ENCODE results near the gene NET1. TPM values are rescaled to one million over a fixed set of nuclear protein-coding genes. Genes with fewer than 3 reads are reported as not detected.
"Not testable (repeated sequence)": the region's sequence is repeated elsewhere in the genome, so short reads cannot be mapped to it uniquely, and the experiment has no call there.

Gene NET1
- total and polyA plus RNA-seq, 2 donors = 54.0 to 108 TPM

DNA sequence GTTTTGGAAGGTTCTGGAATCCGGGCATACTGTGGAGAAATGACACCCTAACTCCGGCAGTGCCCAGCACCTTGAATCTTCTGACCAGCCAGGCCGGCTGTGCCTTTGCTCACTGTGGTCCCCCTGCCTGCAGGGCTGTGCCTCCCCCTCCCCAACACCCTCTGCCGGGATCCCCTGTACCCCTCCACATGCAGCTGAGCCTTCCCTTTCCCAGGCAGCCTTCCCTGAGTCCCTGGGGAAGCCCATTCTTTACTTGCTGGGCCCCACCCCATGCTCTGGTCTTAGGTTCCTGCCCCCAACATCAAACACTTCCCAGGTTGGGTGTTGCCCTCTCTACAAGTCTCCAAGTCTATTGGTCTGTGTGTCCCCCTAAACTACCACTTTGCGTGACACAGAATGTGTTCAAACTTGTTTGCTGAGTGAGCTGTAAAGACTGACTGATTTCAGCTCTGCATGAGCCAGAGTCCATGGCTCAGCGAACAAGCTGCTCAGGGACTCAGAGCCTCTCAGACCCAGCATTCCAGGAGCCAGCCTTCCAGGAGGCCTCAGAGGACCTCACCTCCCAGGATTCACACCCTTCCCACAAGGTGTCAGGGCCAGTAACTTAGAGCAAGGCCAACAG, 55.4 kb downstream of the NET1 start:
- WGBS = 89% methylated on average over 6 of the region's 6 CpGs
- Histone ChIP-seq H3K4me1 (ENCODE audit: insufficient read depth) (no peaks in the 10 kb centered on the region), H3K4me3 (ENCODE audit: low read depth, low read length) (no peak overlapping the region), H3K36me3 (ENCODE audit: insufficient read depth) (no peaks in the 10 kb centered on the region), H3K27ac (ENCODE audit: low read depth) (peak overlapping the region; percentile 57)
- DNase-seq (ENCODE audit: extremely low spot score) = no peak

GRCh38 chr10:5468262-5469106, 56.1 kb downstream of the NET1 start:
- Histone ChIP-seq H3K27ac (ENCODE audit: low read depth) (no peak overlapping the region), H3K36me3 (ENCODE audit: insufficient read depth) (no peaks in the 10 kb centered on the region), H3K4me3 (ENCODE audit: low read depth, low read length) (no peak overlapping the region), H3K4me1 (ENCODE audit: insufficient read depth) (no peaks in the 10 kb centered on the region)
- no peak for DNase-seq (ENCODE audit: extremely low spot score)
- 91% methylated on average over 8 of the region's 8 CpGs for WGBS

- H3K36me3 ChIP-seq (ENCODE audit: insufficient read depth) = no peaks in the 10 kb centered on the region
- DNase-seq (ENCODE audit: extremely low spot score) = no peak
- H3K4me3 ChIP-seq (ENCODE audit: low read depth, low read length) = no peak overlapping the region
- H3K27ac ChIP-seq (ENCODE audit: low read depth) = no peak overlapping the region
- no peaks in the 10 kb centered on the region for H3K4me1 ChIP-seq (ENCODE audit: insufficient read depth)
- 89% methylated on average over 15 of the region's 15 CpGs for WGBS
These were observed 57.1 kb downstream of the NET1 start for GRCh38 chr10:5469353-5470061.

DNA sequence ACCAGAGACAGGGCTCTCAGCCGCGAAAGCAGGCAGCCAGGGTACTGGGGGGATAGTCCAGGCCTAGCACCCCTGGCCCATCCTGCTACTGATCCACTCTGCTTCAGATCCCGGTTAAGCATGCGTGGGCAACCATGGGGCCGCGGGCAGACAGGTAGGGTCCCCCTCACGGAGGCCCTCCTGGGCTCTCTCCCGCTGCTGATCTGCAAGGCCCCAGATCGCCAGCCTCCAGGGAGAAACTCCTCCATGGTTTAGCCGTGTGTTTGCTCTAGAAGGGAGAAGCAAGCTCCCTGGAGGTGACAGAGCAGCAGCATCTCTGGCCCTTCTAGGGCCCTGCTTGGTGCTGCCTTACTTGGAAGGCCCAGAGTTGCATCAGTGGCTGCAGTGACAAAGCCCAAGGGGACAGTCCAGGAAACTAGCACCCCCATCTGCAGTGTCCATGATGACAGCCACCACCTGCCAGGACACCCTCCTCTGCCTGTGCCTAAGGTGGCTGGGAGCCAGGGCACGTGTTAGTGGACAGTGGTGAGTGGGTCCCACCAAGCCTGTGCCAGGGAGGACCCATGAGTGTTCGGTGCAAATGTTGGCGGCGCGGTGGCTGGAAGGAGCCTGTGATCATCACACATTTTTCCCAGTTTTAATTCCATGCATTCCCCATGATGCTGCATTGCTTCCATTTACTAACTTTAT, 57.9 kb downstream of the NET1 start:
- no peak for DNase-seq (ENCODE audit: extremely low spot score)
- Histone ChIP-seq H3K27ac (ENCODE audit: low read depth) (no peak overlapping the region), H3K4me3 (ENCODE audit: low read depth, low read length) (no peak overlapping the region), H3K4me1 (ENCODE audit: insufficient read depth) (no peaks in the 10 kb centered on the region), H3K36me3 (ENCODE audit: insufficient read depth) (no peaks in the 10 kb centered on the region)
- WGBS = 98% methylated on average over 15 of the region's 15 CpGs

- whole genome bisulfite sequencing = 69% methylated on average over 4 of the region's 4 CpGs
- H3K27ac ChIP-seq (ENCODE audit: low read depth); H3K4me3 ChIP-seq (ENCODE audit: low read depth, low read length); H3K36me3 ChIP-seq (ENCODE audit: insufficient read depth); H3K4me1 ChIP-seq (ENCODE audit: insufficient read depth); DNase-seq (ENCODE audit: extremely low spot score): not testable (repeated sequence)
These were observed 62.3 kb downstream of the NET1 start for GRCh38 chr10:5474642-5475041.

DNA sequence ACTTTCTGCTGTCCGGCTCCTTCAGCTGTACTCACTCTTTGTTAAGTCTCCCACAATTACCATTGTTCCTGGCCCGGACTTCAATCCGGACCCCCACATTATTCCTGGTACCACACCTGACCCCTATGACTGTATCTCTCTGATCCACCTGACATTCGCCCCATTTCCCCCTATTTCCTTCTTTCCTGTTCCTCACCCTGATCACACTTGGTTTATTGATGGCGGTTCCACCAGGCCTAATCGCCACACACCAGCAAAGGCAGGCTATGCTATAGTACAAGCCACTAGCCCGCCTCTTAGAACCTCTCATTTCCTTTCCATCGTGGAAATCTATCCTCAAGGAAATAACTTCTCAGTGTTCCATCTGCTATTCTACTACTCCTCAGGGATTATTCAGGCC, 62.7 kb downstream of the NET1 start:
- DNase-seq (ENCODE audit: extremely low spot score); H3K4me3 ChIP-seq (ENCODE audit: low read depth, low read length); H3K4me1 ChIP-seq (ENCODE audit: insufficient read depth); H3K27ac ChIP-seq (ENCODE audit: low read depth); H3K36me3 ChIP-seq (ENCODE audit: insufficient read depth): not testable (repeated sequence)
- 96% methylated on average over 7 of the region's 8 CpGs for WGBS

- H3K36me3 ChIP-seq (ENCODE audit: insufficient read depth); DNase-seq (ENCODE audit: extremely low spot score); H3K4me1 ChIP-seq (ENCODE audit: insufficient read depth): not testable (repeated sequence)
These were observed 63.8 kb downstream of the NET1 start for GRCh38 chr10:5475974-5476807.

GRCh38 chr10:5476918-5477525, 64.7 kb downstream of the NET1 start:
- H3K27ac ChIP-seq (ENCODE audit: low read depth) = no peak overlapping the region
- no peaks in the 10 kb centered on the region for H3K36me3 ChIP-seq (ENCODE audit: insufficient read depth)
- no peaks in the 10 kb centered on the region for H3K4me1 ChIP-seq (ENCODE audit: insufficient read depth)
- H3K4me3 ChIP-seq (ENCODE audit: low read depth, low read length) = no peak overlapping the region
- 50% methylated on average over 13 of the region's 13 CpGs for WGBS
- no peak for DNase-seq (ENCODE audit: extremely low spot score)

More at GRCh38 chr10:5475974-5476807, 63.8 kb downstream of the NET1 start:
- not testable (repeated sequence) for H3K27ac ChIP-seq (ENCODE audit: low read depth); H3K4me3 ChIP-seq (ENCODE audit: low read depth, low read length)
- 91% methylated on average over 11 of the region's 12 CpGs for WGBS

DNA sequence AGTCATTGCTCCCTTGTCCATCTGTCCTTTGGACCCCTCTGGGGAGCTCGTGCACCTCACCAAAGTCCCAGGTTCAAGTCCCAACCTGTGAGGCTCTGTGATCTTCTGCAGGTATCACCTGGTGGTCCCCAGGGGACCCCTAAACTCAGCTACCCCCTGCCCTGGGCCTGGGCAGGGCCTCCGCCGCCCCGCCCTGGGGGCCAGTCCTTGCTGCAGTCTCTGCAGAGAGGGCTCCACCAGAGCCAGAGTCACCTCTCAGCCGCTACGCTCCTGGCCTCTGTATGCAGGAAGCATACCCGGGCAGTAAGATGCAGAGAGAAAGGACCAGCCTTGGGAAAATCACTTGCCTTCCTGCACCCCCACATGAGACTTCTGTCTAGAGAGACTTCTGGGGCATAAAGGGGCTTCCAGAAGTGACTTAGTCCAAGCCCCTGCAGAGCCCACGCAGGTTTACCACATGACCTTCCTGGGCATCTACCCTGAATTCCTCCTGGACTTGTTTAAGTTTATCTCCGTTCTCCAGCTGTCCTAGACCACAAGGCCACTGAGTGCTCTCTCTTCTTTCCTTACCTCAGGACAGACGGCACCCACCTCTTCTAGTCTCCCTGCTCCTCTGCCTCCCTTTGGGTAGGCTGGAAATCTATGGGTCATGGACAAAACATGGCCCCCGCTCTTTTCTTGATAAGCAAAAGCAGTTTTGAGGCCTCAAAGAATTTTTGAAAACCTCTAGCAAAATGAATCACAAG, 65.8 kb downstream of the NET1 start:
- H3K4me1 ChIP-seq (ENCODE audit: insufficient read depth) = no peaks in the 10 kb centered on the region
- no peak for DNase-seq (ENCODE audit: extremely low spot score)
- H3K36me3 ChIP-seq (ENCODE audit: insufficient read depth) = no peaks in the 10 kb centered on the region
- H3K4me3 ChIP-seq (ENCODE audit: low read depth, low read length) = no peak overlapping the region
- 86% methylated on average over 11 of the region's 11 CpGs for WGBS
- H3K27ac ChIP-seq (ENCODE audit: low read depth) = peak overlapping the region; percentile 4

- Histone ChIP-seq H3K27ac (ENCODE audit: low read depth) (no peak overlapping the region), H3K36me3 (ENCODE audit: insufficient read depth) (no peaks in the 10 kb centered on the region), H3K4me3 (ENCODE audit: low read depth, low read length) (no peak overlapping the region), H3K4me1 (ENCODE audit: insufficient read depth) (no peaks in the 10 kb centered on the region)
- DNase-seq (ENCODE audit: extremely low spot score) = no peak
- WGBS = 91% methylated on average over 18 of the region's 18 CpGs
These were observed 66.4 kb downstream of the NET1 start for GRCh38 chr10:5478694-5479305.

GRCh38 chr10:5479481-5480161, 67.3 kb downstream of the NET1 start:
- H3K4me1 ChIP-seq (ENCODE audit: insufficient read depth) = no peaks in the 10 kb centered on the region
- DNase-seq (ENCODE audit: extremely low spot score) = no peak
- WGBS = 82% methylated on average over 14 of the region's 14 CpGs
- H3K4me3 ChIP-seq (ENCODE audit: low read depth, low read length) = no peak overlapping the region
- H3K36me3 ChIP-seq (ENCODE audit: insufficient read depth) = no peaks in the 10 kb centered on the region
- no peak overlapping the region for H3K27ac ChIP-seq (ENCODE audit: low read depth)
